HG02571 (cell line): ENCODE data around the gene ALS2CL.
"Not testable (repeated sequence)": the region's sequence is repeated elsewhere in the genome, so short reads cannot be mapped to it uniquely, and the experiment has no call there.

Experiments used
- ATAC-seq: cut with Tn5 transposase; IDR thresholded peaks from one replicate; pipeline ENCODE4 v1.9.1; 2021; ENCODE audit warnings: mild to moderate bottlenecking, moderate library complexity; ENCODE audit not compliant: unreplicated experiment

ALS2CL gene

GRCh38 chr3:46705022-46705530 is 11.6 kb upstream of the ALS2CL start:
- ATAC-seq, result peak; percentile 55

GRCh38 chr3:46704346-46704745 is 10.9 kb upstream of the ALS2CL start:
- not testable (repeated sequence) for ATAC-seq

DNA sequence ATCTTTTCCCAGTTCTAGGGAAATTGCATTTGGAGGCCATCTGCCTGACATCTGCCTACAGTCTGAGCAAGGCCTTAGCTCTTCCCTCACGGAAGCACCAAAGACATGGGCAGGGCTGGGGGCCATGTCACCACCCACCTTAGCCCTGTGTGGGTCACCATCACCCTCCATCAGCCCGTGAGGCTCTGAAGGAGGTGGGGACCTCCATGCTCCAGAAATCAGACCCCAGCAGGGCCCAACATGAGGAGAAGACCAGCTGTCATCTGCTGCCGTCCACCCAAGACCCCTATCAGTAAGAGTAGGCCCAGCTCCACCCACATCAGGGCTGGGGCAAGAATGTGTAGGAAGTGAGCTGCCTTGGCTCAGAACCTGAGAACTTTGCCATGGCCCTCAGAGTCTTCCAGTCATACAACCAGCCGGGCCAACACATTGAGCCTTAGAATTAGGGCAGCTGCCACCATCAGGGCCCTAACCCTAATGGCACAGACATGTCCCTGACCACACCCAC is 9.6 kb upstream of the ALS2CL start:
- ATAC-seq, result no peak

GRCh38 chr3:46702246-46703012 is 8.9 kb upstream of the ALS2CL start:
- ATAC-seq, result no peak

- no peak for ATAC-seq
Measured at GRCh38 chr3:46701181-46701939, 7.9 kb upstream of the ALS2CL start, which contains the start of gene TMIE. Gene TMIE (plus strand): TSS chr3:46701392. CDS start chr3:46701488, 96 bp downstream.

DNA sequence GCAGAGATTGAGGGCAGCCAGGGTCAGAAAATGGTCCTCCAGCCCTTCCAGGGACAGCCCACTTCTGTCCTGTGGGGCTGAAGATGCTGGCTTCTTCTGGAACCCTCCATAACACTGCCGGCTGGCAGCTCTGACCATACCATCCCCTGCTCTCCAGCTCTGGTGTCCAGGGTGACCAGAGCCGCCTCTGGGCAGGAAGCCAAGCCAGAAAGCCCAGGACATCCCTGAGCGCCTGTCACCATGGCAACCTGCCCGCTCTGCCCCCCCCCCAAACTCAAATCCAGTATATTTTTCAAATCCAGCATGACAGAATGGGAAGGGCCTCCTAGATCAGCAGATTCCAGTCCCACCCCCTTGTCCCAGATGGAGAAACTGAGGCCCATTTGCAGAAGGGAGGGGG is 7.3 kb upstream of the ALS2CL start:
- ATAC-seq, result no peak

DNA sequence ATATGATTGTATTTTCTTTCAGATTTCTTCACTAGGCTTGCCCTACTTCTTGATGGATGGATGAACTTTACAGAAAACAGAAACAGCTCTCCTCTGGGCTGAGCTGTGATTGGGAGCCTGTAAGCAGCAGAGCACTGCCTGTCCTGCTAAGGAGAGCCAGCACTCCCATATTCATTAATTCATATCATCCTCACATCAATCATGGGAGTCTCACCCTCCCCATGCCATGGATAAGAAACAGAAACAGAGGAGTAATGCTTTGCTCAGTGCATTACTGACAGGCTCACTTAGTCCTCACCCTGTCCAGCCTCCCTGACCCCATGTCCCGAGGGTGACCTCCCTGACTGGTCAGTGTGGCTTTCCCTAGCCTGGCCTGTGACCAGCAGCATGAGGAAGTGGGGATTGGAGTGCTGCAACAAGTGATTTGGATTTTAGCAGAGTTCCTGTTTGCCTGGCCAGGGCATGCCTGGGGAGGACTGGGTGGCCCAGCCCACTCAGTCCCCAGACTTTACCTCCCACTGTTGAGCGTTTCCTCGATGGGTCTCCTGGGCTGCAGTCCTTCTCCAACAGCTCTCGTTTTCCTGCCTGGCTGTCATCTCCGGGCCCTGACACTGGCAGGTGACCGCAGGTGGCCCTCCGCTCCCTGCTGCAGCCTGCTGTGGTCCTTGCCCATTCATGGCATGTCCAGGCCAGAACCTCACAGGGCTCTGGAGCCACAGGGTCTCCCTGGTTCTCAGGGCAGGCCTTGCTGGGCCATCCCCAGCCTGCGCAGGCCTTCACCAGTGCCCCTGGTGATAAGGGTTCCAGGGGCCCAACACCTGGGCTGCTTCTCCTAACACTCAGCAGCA is 6.4 kb upstream of the ALS2CL start:
- no peak for ATAC-seq

GRCh38 chr3:46695962-46696894 is 2.7 kb upstream of the ALS2CL start:
- no peak for ATAC-seq

GRCh38 chr3:46695177-46695961 is 1.9 kb upstream of the ALS2CL start:
- ATAC-seq, result no peak

GRCh38 chr3:46694520-46694919 is 1.0 kb upstream of the ALS2CL start:
- ATAC-seq, result no peak

DNA sequence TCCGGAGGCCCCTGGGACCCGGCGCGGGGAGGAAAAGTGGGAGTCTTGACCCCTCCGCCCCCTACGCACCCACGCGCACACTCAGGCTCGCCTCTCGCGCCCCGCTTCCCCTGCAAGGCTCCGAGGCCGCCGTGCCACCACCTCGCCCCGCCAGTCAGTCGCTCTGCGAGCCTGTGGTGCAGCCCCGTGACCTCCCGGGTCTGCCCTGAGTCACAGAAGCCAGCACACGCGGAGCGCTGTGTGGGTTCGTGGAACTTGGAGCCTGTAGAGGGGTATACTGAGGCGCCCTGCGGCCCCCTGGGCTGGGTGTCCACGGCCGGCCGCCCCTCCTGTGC is 380 bp upstream of the ALS2CL start:
- ATAC-seq, result no peak

GRCh38 chr3:46692566-46692990 is 901 bp downstream of the ALS2CL start:
- ATAC-seq, result no peak

DNA sequence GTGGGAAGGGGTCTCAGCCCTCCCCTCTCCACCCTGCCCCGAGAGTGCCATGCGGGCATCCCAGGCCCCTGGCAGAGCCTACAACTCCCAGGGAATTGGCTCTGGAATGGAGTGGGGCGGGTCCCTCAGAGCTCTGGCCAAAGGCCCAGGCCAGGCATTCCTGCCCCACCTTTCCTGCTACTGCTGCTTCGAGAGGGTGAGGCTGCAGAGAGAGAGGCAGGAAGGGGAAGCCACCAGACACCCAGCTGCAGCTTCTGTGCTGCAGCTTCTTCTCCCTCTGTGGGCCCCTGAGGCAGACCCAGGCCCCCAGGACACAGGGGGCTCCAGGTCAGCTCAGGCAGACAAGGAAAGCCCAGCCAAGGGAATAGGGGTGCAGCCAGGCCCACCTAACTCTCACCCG is 2.7 kb downstream of the ALS2CL start:
- ATAC-seq, result no peak

GRCh38 chr3:46685446-46685845 is 8.0 kb downstream of the ALS2CL start:
- ATAC-seq, result no peak

DNA sequence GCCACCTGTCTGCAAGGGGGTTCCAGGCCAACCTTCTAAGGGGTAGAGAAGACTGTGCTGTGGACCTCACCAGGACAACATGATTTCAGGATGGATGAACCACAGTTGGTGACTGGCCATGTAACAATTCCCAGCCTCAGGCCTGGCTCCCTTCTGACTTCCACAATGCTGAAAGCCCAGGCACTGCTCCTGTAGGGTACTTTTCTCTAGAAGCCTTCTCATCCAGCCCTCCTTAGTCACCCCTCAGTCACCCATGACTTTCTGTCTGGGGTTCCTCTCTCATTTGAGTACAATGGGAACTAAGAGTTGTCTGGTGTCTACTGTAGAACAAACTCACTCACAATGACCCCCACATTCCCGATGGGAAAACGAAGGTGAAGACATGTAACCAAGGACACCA is 8.6 kb downstream of the ALS2CL start:
- no peak for ATAC-seq

DNA sequence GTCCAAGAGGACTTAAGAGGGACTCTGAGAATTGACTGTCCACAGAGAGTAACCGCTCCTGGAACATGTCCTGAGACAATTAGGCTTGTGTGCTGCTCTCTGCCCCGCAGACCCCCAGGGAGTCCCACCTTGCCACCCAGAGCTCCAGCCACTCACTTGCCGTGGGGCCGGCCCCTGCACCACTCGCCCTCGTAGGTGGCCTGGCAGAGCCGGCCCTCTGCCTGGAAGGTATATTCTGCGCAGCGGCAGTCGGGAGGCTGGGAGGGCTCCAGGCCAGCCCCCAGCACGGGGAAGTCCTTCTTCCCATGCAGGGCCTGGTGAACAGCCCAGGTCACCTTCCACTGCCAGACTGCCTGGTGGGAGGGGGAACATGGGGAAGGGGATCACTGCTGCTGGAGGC is 10.5 kb downstream of the ALS2CL start:
- ATAC-seq, result no peak

GRCh38 chr3:46681856-46682540 is 11.5 kb downstream of the ALS2CL start:
- ATAC-seq, result no peak

DNA sequence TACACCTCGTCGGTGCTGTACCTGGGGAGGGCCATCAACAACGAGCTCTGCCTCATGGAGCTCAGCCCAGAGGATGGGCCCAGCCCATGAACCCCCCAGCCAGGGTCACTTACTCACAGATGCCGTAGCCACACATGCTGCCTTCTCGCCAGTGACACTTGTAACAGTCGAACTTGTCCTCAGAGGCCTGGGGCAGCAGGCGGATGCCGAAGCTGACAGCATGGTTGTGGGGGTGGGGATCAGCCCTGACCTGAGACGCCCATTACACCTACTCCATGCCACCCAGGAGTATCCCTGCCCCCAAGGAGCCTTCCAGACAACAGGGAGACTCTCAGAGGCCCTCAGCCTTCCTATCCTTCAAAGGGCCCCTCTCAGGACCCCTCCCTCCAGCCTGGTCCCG is 12.1 kb downstream of the ALS2CL start:
- no peak for ATAC-seq
